ENCODE measurements around the gene KLHL40. TPM values are rescaled to one million over a fixed set of nuclear protein-coding genes. Genes with fewer than 3 reads are reported as not detected.

KLHL40 gene
- total RNA-seq, 1 experiment from 2014 or later, result not detected

GRCh38 chr3:42688487-42689420 lies 3.4 kb downstream of the KLHL40 start:
- no TSS peak for BruUV-seq (replicated peaks)
- ATAC-seq (no peak), DNase-seq (ENCODE audit: low read depth, low spot score) (no peak)
- Histone ChIP-seq H3K9me3 (ENCODE audit: control insufficient read depth, insufficient read depth, low read depth, low read length) (no peaks in the 10 kb centered on the region), H3K27ac (ENCODE audit: low read length) (no peak overlapping the region), H3K4me1 (ENCODE audit: control insufficient read depth, insufficient read depth, low read length) (no peaks in the 10 kb centered on the region), H3K27me3 (ENCODE audit: control insufficient read depth, insufficient read depth, low read length) (no peaks in the 10 kb centered on the region), H3K4me3 (ENCODE audit: low read depth in 2 of 2, low read length in 2 of 2) (no peak overlapping the region), H3K36me3 (ENCODE audit: control insufficient read depth, insufficient read depth, low read length) (no peaks in the 10 kb centered on the region)
- intact Hi-C loops (cut with micrococcal nuclease; ENCODE audit: unreplicated experiment) (no loop called here), in situ Hi-C loops (cut with HindIII; ENCODE audit: low pct_unique_long_range_greater_than_20kb, low sequenced_read_pairs) (no loop called here)
- TF ChIP-seq POLR2AphosphoS5 (IDR thresholded peaks at IDR 0.05; ENCODE audit: low read depth, low read length), result no peak
- no peak for TF ChIP-seq REST (IDR thresholded peaks at IDR 0.05; ENCODE audit: insufficient read depth in 1 of 2, low read depth in 2 of 2, low read length in 1 of 2)
- TF ChIP-seq SIN3A (IDR thresholded peaks at IDR 0.05; ENCODE audit: borderline replicate concordance, insufficient read depth, low read depth, low read length), result no peak
- no peak for TF ChIP-seq TCF7L2 (IDR thresholded peaks at IDR 0.05; ENCODE audit: low read depth, low read length)
- no peak for TF ChIP-seq CTCF (IDR thresholded peaks at IDR 0.05)
- ChIA-PET CTCF (no interaction called here), POLR2A (no interaction called here)

GRCh38 chr3:42689421-42690014 lies 4.2 kb downstream of the KLHL40 start:
- Histone ChIP-seq H3K9me3 (ENCODE audit: control insufficient read depth, insufficient read depth, low read depth, low read length) (no peaks in the 10 kb centered on the region), H3K27ac (ENCODE audit: low read length) (no peak overlapping the region), H3K36me3 (ENCODE audit: control insufficient read depth, insufficient read depth, low read length) (no peaks in the 10 kb centered on the region), H3K4me1 (ENCODE audit: control insufficient read depth, insufficient read depth, low read length) (no peaks in the 10 kb centered on the region), H3K27me3 (ENCODE audit: control insufficient read depth, insufficient read depth, low read length) (no peaks in the 10 kb centered on the region), H3K4me3 (ENCODE audit: low read depth in 2 of 2, low read length in 2 of 2) (no peak overlapping the region)
- ChIA-PET CTCF (no interaction called here), POLR2A (no interaction called here)
- DNase-seq (ENCODE audit: low read depth, low spot score) (no peak), ATAC-seq (no peak)
- in situ Hi-C loops (cut with HindIII; ENCODE audit: low pct_unique_long_range_greater_than_20kb, low sequenced_read_pairs) (no loop called here), intact Hi-C loops (cut with micrococcal nuclease; ENCODE audit: unreplicated experiment) (no loop called here)
- TF ChIP-seq SIN3A (IDR thresholded peaks at IDR 0.05; ENCODE audit: borderline replicate concordance, insufficient read depth, low read depth, low read length), result no peak
- no peak for TF ChIP-seq CTCF (IDR thresholded peaks at IDR 0.05)
- no peak for TF ChIP-seq POLR2AphosphoS5 (IDR thresholded peaks at IDR 0.05; ENCODE audit: low read depth, low read length)
- no TSS peak for BruUV-seq (replicated peaks)

Data from Panc1 (cell line).